A549 (cell line): ENCODE data around the gene RGS19.

Experiments used
- BHLHE40 ChIP-seq: IDR thresholded peaks from 2 replicates; pipeline ENCODE4 v1.6.1; 2012; ENCODE audit warnings: low read depth, low read length, inconsistent platforms
- CBX2 ChIP-seq: fragments of 200-600 bp; sonication (generic); IDR thresholded peaks from 2 replicates; pipeline ENCODE4 v1.6.1; 2016; ENCODE audit warnings: low read depth, mild to moderate bottlenecking, borderline replicate concordance
- EP300 ChIP-seq, 2 experiments: fragments of >200 bp; sonication (Bioruptor Twin); formaldehyde crosslinking; IDR thresholded peaks; 2 replicates in 1 of 2; 3 replicates in 1 of 2; pipeline ENCODE4 v1.6.1; 2016 to 2017
- ESRRA ChIP-seq: fragments of 150-350 bp; IDR thresholded peaks from 2 replicates; pipeline ENCODE4 v1.6.1; 2014; ENCODE audit warnings: mild to moderate bottlenecking, low read length, borderline replicate concordance
- FOXS1 ChIP-seq: fragments of 250-450 bp; sonication (Bioruptor Pico); IDR thresholded peaks from 2 replicates; pipeline ENCODE4 v1.5.0; 2020; ENCODE audit warnings: mild to moderate bottlenecking, moderate library complexity
- PHF8 ChIP-seq: fragments of 200-600 bp; sonication (generic); IDR thresholded peaks from 2 replicates; pipeline ENCODE4 v1.6.1; 2016; ENCODE audit warnings: low read depth, mild to moderate bottlenecking, antibody characterized with exemption, moderate library complexity, borderline replicate concordance
- POLR2A ChIP-seq: IDR thresholded peaks from 2 replicates; pipeline ENCODE4 v1.6.1; 2012; ENCODE audit warnings: mild to moderate bottlenecking, low read length
- RAD21 ChIP-seq, 2 experiments: fragments of >200 bp in 1 of 2; sonication (Bioruptor Twin) in 1 of 2; formaldehyde crosslinking in 1 of 2; IDR thresholded peaks in 1 of 2; conservative IDR thresholded peaks in 1 of 2; 2 replicates in 1 of 2; 3 replicates in 1 of 2; pipeline ENCODE4 v1.6.1; 2012 to 2018; ENCODE audit warnings: inconsistent platforms in 1 of 2
- RFX5 ChIP-seq: fragments of 450-650 bp; IDR thresholded peaks from 2 replicates; pipeline ENCODE4 v1.7.1; 2014; ENCODE audit warnings: antibody characterized with exemption, mild to moderate bottlenecking, moderate library complexity
- SREBF2 ChIP-seq: fragments of 450-650 bp; IDR thresholded peaks from 2 replicates; pipeline ENCODE4 v1.6.1; 2014; ENCODE audit warnings: mild to moderate bottlenecking, moderate library complexity
- TP53 ChIP-seq: fragments of 250-450 bp; sonication (Bioruptor Pico); IDR thresholded peaks from 2 replicates; pipeline ENCODE4 v1.5.0; 2021; ENCODE audit warnings: mild to moderate bottlenecking, moderate library complexity
- TF ChIP-seq, protein P1 (sequence below): fragments of >200 bp; sonication (Bioruptor Twin); formaldehyde crosslinking; IDR thresholded peaks from 3 replicates; pipeline ENCODE4 v1.5.1; 2016
- TF ChIP-seq, protein P2 (sequence below): IDR thresholded peaks from 2 replicates; pipeline ENCODE4 v1.6.1; 2012
- TF ChIP-seq, protein P3 (sequence below): fragments of >200 bp; sonication (Bioruptor Twin); formaldehyde crosslinking; IDR thresholded peaks from 3 replicates; pipeline ENCODE4 v1.6.1; 2016

DNA sequence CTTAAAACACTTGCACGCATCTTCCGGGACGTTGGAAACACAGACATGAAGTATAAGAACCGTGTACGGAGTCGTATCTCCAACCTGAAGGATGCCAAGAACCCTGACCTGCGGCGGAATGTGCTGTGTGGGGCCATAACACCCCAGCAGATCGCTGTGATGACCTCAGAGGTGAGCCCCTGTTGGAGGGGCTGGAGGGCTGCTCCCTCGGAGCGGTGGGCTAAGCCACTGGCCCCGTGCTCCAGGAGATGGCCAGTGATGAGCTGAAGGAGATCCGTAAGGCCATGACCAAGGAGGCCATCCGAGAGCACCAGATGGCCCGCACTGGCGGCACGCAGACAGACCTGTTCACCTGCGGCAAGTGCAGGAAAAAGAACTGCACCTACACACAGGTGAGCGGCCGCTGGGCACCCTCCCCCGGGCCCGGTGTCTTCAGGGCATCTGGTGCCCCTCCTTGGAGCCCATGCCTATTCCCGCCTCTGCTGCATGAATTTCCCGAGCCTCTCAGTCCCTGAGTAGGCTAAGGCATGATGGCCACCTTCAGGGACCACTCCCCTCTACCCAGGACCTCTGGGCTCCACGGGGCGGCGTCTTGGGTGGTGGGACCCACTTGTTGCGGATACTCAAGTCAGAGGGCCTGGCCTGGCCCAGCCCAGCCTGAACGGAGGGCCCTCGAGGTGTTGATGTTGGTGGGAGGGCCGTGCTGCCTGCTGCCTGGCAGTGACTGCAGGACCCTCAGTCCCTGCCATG, 8.9 kb downstream of the RGS19 start:
- TF ChIP-seq POLR2A: no peak
- no peak for TF ChIP-seq RFX5
- TF ChIP-seq SREBF2: no peak
- TF ChIP-seq ESRRA: no peak
- TF ChIP-seq EP300 (IDR thresholded peaks at IDR 0.05): no peak
- TF ChIP-seq, protein P1, sequence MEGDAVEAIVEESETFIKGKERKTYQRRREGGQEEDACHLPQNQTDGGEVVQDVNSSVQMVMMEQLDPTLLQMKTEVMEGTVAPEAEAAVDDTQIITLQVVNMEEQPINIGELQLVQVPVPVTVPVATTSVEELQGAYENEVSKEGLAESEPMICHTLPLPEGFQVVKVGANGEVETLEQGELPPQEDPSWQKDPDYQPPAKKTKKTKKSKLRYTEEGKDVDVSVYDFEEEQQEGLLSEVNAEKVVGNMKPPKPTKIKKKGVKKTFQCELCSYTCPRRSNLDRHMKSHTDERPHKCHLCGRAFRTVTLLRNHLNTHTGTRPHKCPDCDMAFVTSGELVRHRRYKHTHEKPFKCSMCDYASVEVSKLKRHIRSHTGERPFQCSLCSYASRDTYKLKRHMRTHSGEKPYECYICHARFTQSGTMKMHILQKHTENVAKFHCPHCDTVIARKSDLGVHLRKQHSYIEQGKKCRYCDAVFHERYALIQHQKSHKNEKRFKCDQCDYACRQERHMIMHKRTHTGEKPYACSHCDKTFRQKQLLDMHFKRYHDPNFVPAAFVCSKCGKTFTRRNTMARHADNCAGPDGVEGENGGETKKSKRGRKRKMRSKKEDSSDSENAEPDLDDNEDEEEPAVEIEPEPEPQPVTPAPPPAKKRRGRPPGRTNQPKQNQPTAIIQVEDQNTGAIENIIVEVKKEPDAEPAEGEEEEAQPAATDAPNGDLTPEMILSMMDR: no peak
- TF ChIP-seq BHLHE40: no peak
- TF ChIP-seq, protein P2, sequence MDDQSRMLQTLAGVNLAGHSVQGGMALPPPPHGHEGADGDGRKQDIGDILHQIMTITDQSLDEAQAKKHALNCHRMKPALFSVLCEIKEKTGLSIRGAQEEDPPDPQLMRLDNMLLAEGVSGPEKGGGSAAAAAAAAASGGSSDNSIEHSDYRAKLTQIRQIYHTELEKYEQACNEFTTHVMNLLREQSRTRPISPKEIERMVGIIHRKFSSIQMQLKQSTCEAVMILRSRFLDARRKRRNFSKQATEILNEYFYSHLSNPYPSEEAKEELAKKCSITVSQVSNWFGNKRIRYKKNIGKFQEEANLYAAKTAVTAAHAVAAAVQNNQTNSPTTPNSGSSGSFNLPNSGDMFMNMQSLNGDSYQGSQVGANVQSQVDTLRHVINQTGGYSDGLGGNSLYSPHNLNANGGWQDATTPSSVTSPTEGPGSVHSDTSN: no peak
- TF ChIP-seq, protein P3, sequence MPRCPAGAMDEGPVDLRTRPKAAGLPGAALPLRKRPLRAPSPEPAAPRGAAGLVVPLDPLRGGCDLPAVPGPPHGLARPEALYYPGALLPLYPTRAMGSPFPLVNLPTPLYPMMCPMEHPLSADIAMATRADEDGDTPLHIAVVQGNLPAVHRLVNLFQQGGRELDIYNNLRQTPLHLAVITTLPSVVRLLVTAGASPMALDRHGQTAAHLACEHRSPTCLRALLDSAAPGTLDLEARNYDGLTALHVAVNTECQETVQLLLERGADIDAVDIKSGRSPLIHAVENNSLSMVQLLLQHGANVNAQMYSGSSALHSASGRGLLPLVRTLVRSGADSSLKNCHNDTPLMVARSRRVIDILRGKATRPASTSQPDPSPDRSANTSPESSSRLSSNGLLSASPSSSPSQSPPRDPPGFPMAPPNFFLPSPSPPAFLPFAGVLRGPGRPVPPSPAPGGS: no peak
- TF ChIP-seq RAD21 (conservative IDR thresholded peaks at IDR 0.05 in 1 of 2, IDR thresholded peaks at IDR 0.05 in 1 of 2): no peak
- TF ChIP-seq CBX2: no peak
- TF ChIP-seq PHF8: no peak
- no peak for TF ChIP-seq FOXS1 (CRISPR knock-in tag)
- TF ChIP-seq TP53: no peak
